GM23338 (cell line): ENCODE measurements around the gene SULT2B1. TPM values are rescaled to one million over a fixed set of nuclear protein-coding genes. Genes with fewer than 3 reads are reported as not detected.

Experiments used
- ATAC-seq: fragments of 200-7000 bp; cut with Tn5 transposase; 3 replicates; pipeline ENCODE4 v1.9.1; 2020
- DNase-seq: peaks from one replicate; pipeline ENCODE4 v3.0.0-alpha.2; 2015; ENCODE audit warnings: low spot score
- H2AFZ ChIP-seq: fragments of 200-600 bp; sonication (generic); 2 replicates; pipeline ENCODE4 v1.8.0; 2016; ENCODE audit warnings: antibody characterized with exemption, mild to moderate bottlenecking, moderate library complexity
- H3F3A ChIP-seq: fragments of 200-600 bp; sonication (generic); replicated peaks from 2 replicates; pipeline ENCODE4 v1.8.0; 2017; ENCODE audit warnings: antibody characterized with exemption, mixed run types, low read depth
- H3K27ac ChIP-seq: fragments of 200-600 bp; sonication (generic); 2 replicates; pipeline ENCODE4 v1.6.1; 2016; ENCODE audit warnings: low read depth
- H3K27me3 ChIP-seq: fragments of 200-600 bp; sonication (generic); 2 replicates; pipeline ENCODE4 v1.8.0; 2016; ENCODE audit warnings: mild to moderate bottlenecking, mixed run types, moderate library complexity; ENCODE audit not compliant: insufficient read depth
- H3K36me3 ChIP-seq: fragments of 200-600 bp; sonication (generic); 2 replicates; pipeline ENCODE4 v1.8.0; 2016; ENCODE audit warnings: mild to moderate bottlenecking; ENCODE audit not compliant: insufficient read depth
- H3K4me1 ChIP-seq: fragments of 200-600 bp; sonication (generic); 2 replicates; pipeline ENCODE4 v1.8.0; 2016; ENCODE audit warnings: mild to moderate bottlenecking, moderate library complexity; ENCODE audit not compliant: insufficient read depth
- H3K4me2 ChIP-seq: fragments of 200-600 bp; sonication (generic); 2 replicates; pipeline ENCODE4 v1.7.1; 2017; ENCODE audit warnings: mixed run types
- H3K4me3 ChIP-seq: fragments of 200-600 bp; sonication (generic); 2 replicates; pipeline ENCODE4 v1.6.1; 2016; ENCODE audit warnings: mixed run types
- H3K79me2 ChIP-seq: fragments of 200-600 bp; sonication (generic); replicated peaks from 2 replicates; pipeline ENCODE4 v1.8.0; 2017; ENCODE audit warnings: mild to moderate bottlenecking; ENCODE audit not compliant: insufficient read depth
- H3K9me2 ChIP-seq: fragments of 200-600 bp; sonication (generic); 2 replicates; pipeline ENCODE4 v1.8.0; 2017; ENCODE audit not compliant: insufficient read depth
- H4K20me1 ChIP-seq: fragments of 200-600 bp; sonication (generic); replicated peaks from 2 replicates; pipeline ENCODE4 v1.8.0; 2017; ENCODE audit warnings: mild to moderate bottlenecking; ENCODE audit not compliant: insufficient read depth
- H3K27ac Mint-ChIP-seq: 2 replicates; pipeline ENCODE4 v1.8.0; 2020; ENCODE audit warnings: inconsistent platforms, mild to moderate bottlenecking, moderate library complexity, mixed read lengths
- H3K27me3 Mint-ChIP-seq: 3 replicates; pipeline ENCODE4 v1.8.0; 2022; ENCODE audit warnings: low read depth, mild to moderate bottlenecking, moderate library complexity, mixed read lengths, inconsistent platforms; ENCODE audit not compliant: insufficient read depth, poor library complexity
- H3K36me3 Mint-ChIP-seq: 3 replicates; pipeline ENCODE4 v1.8.0; 2021; ENCODE audit warnings: low read depth, mild to moderate bottlenecking, inconsistent platforms, moderate library complexity, mixed read lengths
- H3K4me1 Mint-ChIP-seq: 3 replicates; pipeline ENCODE4 v1.8.0; 2020; ENCODE audit warnings: mild to moderate bottlenecking, inconsistent platforms, mixed read lengths
- H3K4me3 Mint-ChIP-seq: 3 replicates; pipeline ENCODE4 v1.8.0; 2021; ENCODE audit warnings: moderate library complexity, mild to moderate bottlenecking, inconsistent platforms, mixed read lengths
- H3K9me3 Mint-ChIP-seq: 3 replicates; pipeline ENCODE4 v1.8.0; 2020; ENCODE audit warnings: moderate library complexity, mild to moderate bottlenecking, inconsistent platforms, mixed read lengths
- CTCF ChIP-seq, 2 experiments: fragments of 200-600 bp in 1 of 2; sonication (generic) in 1 of 2; conservative IDR thresholded peaks; 2 replicates each; pipeline versions ENCODE4 v1.5.1 to v1.6.1; 2016 to 2017; ENCODE audit warnings: antibody characterized with exemption in 2 of 2, low read depth in 2 of 2, mild to moderate bottlenecking in 2 of 2, moderate library complexity in 1 of 2
- ETS1 ChIP-seq: IDR thresholded peaks from 2 replicates; pipeline ENCODE4 v1.6.1; 2016; ENCODE audit warnings: antibody characterized with exemption
- EZH2 ChIP-seq: fragments of 200-600 bp; sonication (generic); IDR thresholded peaks from one replicate; pipeline ENCODE4 v1.8.0; 2017; ENCODE audit warnings: antibody characterized with exemption, mild to moderate bottlenecking, low read depth; ENCODE audit not compliant: unreplicated experiment
- EZH2phosphoT487 ChIP-seq: fragments of 200-600 bp; sonication (generic); IDR thresholded peaks from one replicate; pipeline ENCODE4 v1.8.1; 2018; ENCODE audit warnings: antibody characterized with exemption; ENCODE audit not compliant: unreplicated experiment
- NANOG ChIP-seq: IDR thresholded peaks from 2 replicates; pipeline ENCODE4 v1.6.1; 2016; ENCODE audit warnings: antibody characterized with exemption, borderline replicate concordance
- POLR2AphosphoS5 ChIP-seq: IDR thresholded peaks from 2 replicates; pipeline ENCODE4 v1.6.1; 2016; ENCODE audit warnings: antibody characterized with exemption, low read depth
- REST ChIP-seq: IDR thresholded peaks from one replicate; pipeline ENCODE4 v1.6.1; 2018; ENCODE audit warnings: antibody characterized with exemption; ENCODE audit not compliant: unreplicated experiment
- ZNF114 ChIP-seq: fragments of 250-450 bp; sonication (Bioruptor Pico); IDR thresholded peaks from 2 replicates; pipeline ENCODE4 v1.5.0; 2020; ENCODE audit warnings: mild to moderate bottlenecking, moderate library complexity
- ZNF331 ChIP-seq: fragments of 250-450 bp; sonication (Bioruptor Pico); IDR thresholded peaks from 2 replicates; pipeline ENCODE4 v1.5.0; 2020; ENCODE audit warnings: low read depth, mild to moderate bottlenecking, moderate library complexity
- polyA plus RNA-seq: library from polyadenylated mRNA; unstranded; fragments of >200 nt; fragmentation: Nextera tagmentation; extraction: Ambion mirVana; gene quantifications from 2 replicates; pipeline ENCODE4 v1.2.1, GENCODE V29; 2016
- total RNA-seq: library from RNA; depleted of rRNA; stranded (reverse); fragments of >200 nt; shearing (Covaris generic); gene quantifications from 2 replicates; pipeline ENCODE4 v1.2.3, GENCODE V29; 2014

The SULT2B1 gene
- total and polyA plus RNA-seq, 2 experiments from 2014 or later = 1.3 to 2.5 TPM

- H3K4me1 Mint-ChIP-seq = peaks cover 7% of the 10 kb centered on the region
- Histone ChIP-seq H3F3A (peaks cover 5% of the 10 kb centered on the region; the same call in 1 of the 2 replicates), H4K20me1 (no peaks in the 10 kb centered on the region), H3K79me2 (no peaks in the 10 kb centered on the region), H3K4me2 (no peak overlapping the region), H3K9me2 (no peaks in the 10 kb centered on the region), H3K4me3 (no peak overlapping the region), H3K27ac (no peak overlapping the region), H3K27me3 (no peaks in the 10 kb centered on the region), H3K36me3 (no peaks in the 10 kb centered on the region), H2AFZ (0 out of 2 replicates have a peak overlapping the region, but pooled peaks have one; percentile 76), H3K4me1 (peaks cover 4% of the 10 kb centered on the region; the same call in 1 of the 2 replicates)
- no peaks in the 10 kb centered on the region; the same call in 2 of the 3 replicates for H3K9me3 Mint-ChIP-seq
- H3K36me3 Mint-ChIP-seq = peaks cover 8% of the 10 kb centered on the region
- H3K4me3 Mint-ChIP-seq = peak overlapping the region; percentile 23; the same call in 1 of the 3 replicates
- H3K27ac Mint-ChIP-seq = peak overlapping the region; percentile 84; the same call in 1 of the 2 replicates
- peak; percentile 64 to 89 for TF ChIP-seq CTCF (conservative IDR thresholded peaks at IDR 0.05; ENCODE audit: low read depth in 2 of 2)
- no peak for TF ChIP-seq ETS1
- peak; percentile 82 for DNase-seq
- peaks cover 17% of the 10 kb centered on the region for H3K27me3 Mint-ChIP-seq
- ATAC-seq = peak; percentile 79
Measured at GRCh38 chr19:48608798-48609263, 56.9 kb downstream of the SULT2B1 start.

- H4K20me1 ChIP-seq = no peaks in the 10 kb centered on the region
Measured at GRCh38 chr19:48609571-48610108, 57.7 kb downstream of the SULT2B1 start.

More at GRCh38 chr19:48609571-48610108, 57.7 kb downstream of the SULT2B1 start:
- H3K4me2 ChIP-seq = no peak overlapping the region
- TF ChIP-seq EZH2 = no peak
- no peak for TF ChIP-seq ETS1
- no peak for TF ChIP-seq NANOG
- TF ChIP-seq REST = no peak
- no peak for TF ChIP-seq ZNF114 (CRISPR knock-in tag)
- TF ChIP-seq EZH2phosphoT487 = no peak
- no peak for TF ChIP-seq ZNF331 (CRISPR knock-in tag)
- no peak for TF ChIP-seq POLR2AphosphoS5
- no peaks in the 10 kb centered on the region for H3K27me3 ChIP-seq
- H3K36me3 ChIP-seq = no peaks in the 10 kb centered on the region
- H3K4me1 Mint-ChIP-seq = peaks cover 14% of the 10 kb centered on the region
- no peaks in the 10 kb centered on the region for H3K9me2 ChIP-seq
- ATAC-seq (no peak), DNase-seq (no peak)
- H3K27ac ChIP-seq = no peak overlapping the region
- H3F3A ChIP-seq = peaks cover 8% of the 10 kb centered on the region; the same call in 1 of the 2 replicates
- H3K4me3 Mint-ChIP-seq = no peak overlapping the region
- peaks cover 10% of the 10 kb centered on the region; the same call in 1 of the 2 replicates for H3K4me1 ChIP-seq
- H3K27ac Mint-ChIP-seq = no peak overlapping the region
- no peak overlapping the region for H3K4me3 ChIP-seq
- H3K27me3 Mint-ChIP-seq = peaks cover 25% of the 10 kb centered on the region
- H2AFZ ChIP-seq = no peak overlapping the region
- no peaks in the 10 kb centered on the region for H3K79me2 ChIP-seq
- H3K36me3 Mint-ChIP-seq = peaks cover 12% of the 10 kb centered on the region
- H3K9me3 Mint-ChIP-seq = no peaks in the 10 kb centered on the region; the same call in 2 of the 3 replicates
